Stomach (tissue), 9 donors: ENCODE data around the gene GRM4. TPM values are rescaled to one million over a fixed set of nuclear protein-coding genes. Genes with fewer than 3 reads are reported as not detected.

ENCODE experiments used
- DNase-seq, 2 donors: peaks; one replicate each; pipeline versions ENCODE4 v3.0.0 to v3.0.0-alpha.2; 2013 to 2019
- H3K27ac ChIP-seq, 5 donors: fragments of 200-600 bp in 4 of 5; sonication (generic) in 4 of 5; one replicate each; pipeline ENCODE4 v1.5.1; 2013 to 2019; ENCODE audit warnings: mild to moderate bottlenecking in 1 of 5, moderate library complexity in 1 of 5
- H3K27me3 ChIP-seq, 3 donors: fragments of 200-600 bp; sonication (generic); one replicate each; pipeline ENCODE4 v1.5.1; 2017 to 2019; ENCODE audit warnings: mixed run types in 1 of 3
- H3K36me3 ChIP-seq, 4 donors: fragments of 200-600 bp; sonication (generic); 1 replicate in 3 of 4; 2 replicates in 1 of 4; pipeline ENCODE4 v1.5.1; 2016 to 2019
- H3K4me1 ChIP-seq, 4 donors: fragments of 200-600 bp; sonication (generic); one replicate each; pipeline ENCODE4 v1.5.1; 2016 to 2019
- H3K4me3 ChIP-seq, 4 donors: fragments of 200-600 bp; sonication (generic) in 3 of 4; one replicate each; pipeline ENCODE4 v1.5.1; 2016 to 2019; ENCODE audit warnings: mild to moderate bottlenecking in 1 of 4
- H3K9me3 ChIP-seq, 4 donors: fragments of 200-600 bp; sonication (generic); one replicate each; pipeline ENCODE4 v1.5.1; 2016 to 2019
- CTCF ChIP-seq, 7 experiments: fragments of 450-650 bp in 4 of 7; fragments of 200-600 bp in 3 of 7; sonication (generic) in 3 of 7; IDR thresholded peaks; one replicate each; pipeline ENCODE4 v1.5.1; 2016 to 2019; ENCODE audit warnings: antibody characterized with exemption in 7 of 7, control low read depth in 2 of 7, mild to moderate bottlenecking in 1 of 7
- EP300 ChIP-seq: sonication (generic); formaldehyde crosslinking; IDR thresholded peaks from one replicate; pipeline ENCODE4 v1.6.1; 2017; ENCODE audit warnings: antibody characterized with exemption
- POLR2A ChIP-seq, 4 donors: fragments of 450-650 bp; IDR thresholded peaks; one replicate each; pipeline ENCODE4 v1.6.1; 2016; ENCODE audit warnings: antibody characterized with exemption in 4 of 4, control low read depth in 2 of 4, mild to moderate bottlenecking in 1 of 4, moderate library complexity in 1 of 4
- POLR2AphosphoS5 ChIP-seq, 3 donors: sonication (generic); formaldehyde crosslinking; IDR thresholded peaks; one replicate each; pipeline ENCODE4 v1.6.1; 2016; ENCODE audit warnings: antibody characterized with exemption in 3 of 3
- WGBS, 5 donors: extraction: QIAGEN DNeasy Blood & Tissue Kit in 3 of 5; methylation state at CpG; one replicate each; pipeline versions ENCODE4 v1.1.5 to v1.1.7; 2013 to 2018; 5-methylcytosine and 5-hydroxymethylcytosine counted together
- intact Hi-C: fragments of 100-400 bp; cut with DNase I; formaldehyde crosslinking; loops from one replicate; pipeline ENCODE4 v1.15.1; 2023; ENCODE audit warnings: low total_unique reads
- polyA plus RNA-seq, 3 donors: library from polyadenylated mRNA; stranded (reverse); fragments of 200-250 nt; gene quantifications; one replicate each; pipeline ENCODE4 v1.2.3, GENCODE V29; 2013
- total RNA-seq, 5 donors: library from RNA; depleted of rRNA; stranded (reverse); fragments of >200 nt; gene quantifications; one replicate each; pipeline versions ENCODE4 v1.1.0 to v1.2.3, GENCODE V29; 2014 to 2016
- donor health status: healthy with polysubstance abuse.
- donor health status: Bipolar disorder and iron deficiency.
- donor health status: healthy.

The GRM4 gene
- total and polyA plus RNA-seq, 8 donors = 0.55 TPM; not detected in 7

- no peak for DNase-seq
- Histone ChIP-seq H3K27me3 (peaks cover 0 to 83% (median 42%) of the 10 kb centered on the region in 3 donors), H3K4me1 (peaks cover 0 to 6% (median 0%) of the 10 kb centered on the region in 4 donors), H3K36me3 (no peaks in the 10 kb centered on the region), H3K27ac (no peak overlapping the region), H3K9me3 (no peaks in the 10 kb centered on the region), H3K4me3 (no peak overlapping the region)
- TF ChIP-seq POLR2AphosphoS5 (IDR thresholded peaks at IDR 0.05) = no peak
- TF ChIP-seq POLR2A (IDR thresholded peaks at IDR 0.05) = no peak
- TF ChIP-seq EP300 = no peak
- no peak for TF ChIP-seq CTCF (IDR thresholded peaks at IDR 0.05)
- 67 to 85% (median 80%) methylated on average over 3 to 7 of the region's 7 CpGs for WGBS, 5 donors
- intact Hi-C loops = no loop called here
Observed at GRCh38 chr6:34064675-34065074, 81.2 kb downstream of the GRM4 start.

GRCh38 chr6:34063651-34064050, 82.2 kb downstream of the GRM4 start:
- Histone ChIP-seq H3K36me3 (no peaks in the 10 kb centered on the region), H3K4me1 (peaks cover 0 to 6% (median 0%) of the 10 kb centered on the region in 4 donors), H3K27ac (no peak overlapping the region), H3K27me3 (peaks cover 0 to 77% (median 40%) of the 10 kb centered on the region in 3 donors), H3K9me3 (no peaks in the 10 kb centered on the region), H3K4me3 (no peak overlapping the region)
- TF ChIP-seq CTCF (IDR thresholded peaks at IDR 0.05) (no peak), EP300 (no peak), POLR2A (IDR thresholded peaks at IDR 0.05) (no peak), POLR2AphosphoS5 (IDR thresholded peaks at IDR 0.05) (no peak)
- no peak for DNase-seq
- intact Hi-C loops = no loop called here
- 40 to 73% (median 59%) methylated on average over 5 to 6 of the region's 6 CpGs for WGBS, 5 donors

- Histone ChIP-seq H3K4me3 (no peak overlapping the region), H3K27ac (no peak overlapping the region), H3K27me3 (peaks cover 0 to 69% (median 34%) of the 10 kb centered on the region in 3 donors), H3K9me3 (no peaks in the 10 kb centered on the region), H3K4me1 (peaks cover 0 to 6% (median 0%) of the 10 kb centered on the region in 4 donors), H3K36me3 (no peaks in the 10 kb centered on the region)
- intact Hi-C loops = no loop called here
- no peak for DNase-seq
- WGBS, 5 donors = 66 to 82% (median 78%) methylated on average over 6 to 7 of the region's 7 CpGs
- TF ChIP-seq POLR2AphosphoS5 (IDR thresholded peaks at IDR 0.05) (no peak), POLR2A (IDR thresholded peaks at IDR 0.05) (no peak), CTCF (IDR thresholded peaks at IDR 0.05) (no peak), EP300 (no peak)
Observed at GRCh38 chr6:34062815-34063214, 83.1 kb downstream of the GRM4 start.

- Histone ChIP-seq H3K4me1 (peaks cover 0 to 6% (median under 1%) of the 10 kb centered on the region in 4 donors), H3K4me3 (no peak overlapping the region), H3K27me3 (peaks cover 0 to 62% (median 34%) of the 10 kb centered on the region in 3 donors), H3K36me3 (no peaks in the 10 kb centered on the region), H3K9me3 (no peaks in the 10 kb centered on the region), H3K27ac (no peak overlapping the region)
- intact Hi-C loops = no loop called here
- no peak for TF ChIP-seq EP300
- no peak for TF ChIP-seq POLR2A (IDR thresholded peaks at IDR 0.05)
- TF ChIP-seq CTCF (IDR thresholded peaks at IDR 0.05) = no peak
- TF ChIP-seq POLR2AphosphoS5 (IDR thresholded peaks at IDR 0.05) = no peak
- no peak for DNase-seq
- 87 to 97% (median 95%) methylated on average over 3 of the region's 3 CpGs for WGBS, 5 donors
Observed at GRCh38 chr6:34062156-34062555, 83.7 kb downstream of the GRM4 start.
